ENCODE results near the gene ZNF592.

GRCh38 chr15:84833447-84834228 lies 85.2 kb downstream of the ZNF592 start:
- TF ChIP-seq CTCF (IDR thresholded peaks at IDR 0.05; ENCODE audit: poor library complexity): no peak
- TF ChIP-seq EZH2 (IDR thresholded peaks at IDR 0.05; ENCODE audit: borderline replicate concordance): no peak
- TF ChIP-seq EZH2phosphoT487 (IDR thresholded peaks at IDR 0.05; ENCODE audit: low read depth, severe bottlenecking, unreplicated experiment): no peak

Data from hepatocyte (in vitro differentiated cells).